ENCODE measurements around the gene RNF186. TPM values are rescaled to one million over a fixed set of nuclear protein-coding genes. Genes with fewer than 3 reads are reported as not detected.

RNF186 gene
- total RNA-seq, 4 donors from 2014 or later = 2.5 to 19.0 (median 10.4) TPM

- H3K27ac ChIP-seq = no peak overlapping the region
- DNase-seq = no peak
- TF ChIP-seq POLR2A (IDR thresholded peaks at IDR 0.05) = no peak
- no peak for TF ChIP-seq CTCF (IDR thresholded peaks at IDR 0.05)
- H3K9me3 ChIP-seq = no peaks in the 10 kb centered on the region
- peaks cover 0 to 29% (median 0%) of the 10 kb centered on the region in 3 donors for H3K36me3 ChIP-seq
- H3K4me3 ChIP-seq = no peak overlapping the region
- H3K4me1 ChIP-seq = no peaks in the 10 kb centered on the region
- H3K27me3 ChIP-seq = no peaks in the 10 kb centered on the region
Measured at GRCh38 chr1:19786988-19787423, 28.1 kb downstream of the RNF186 start.

- Histone ChIP-seq H3K4me1 (no peaks in the 10 kb centered on the region), H3K4me3 (no peak overlapping the region), H3K27ac (no peak overlapping the region), H3K9me3 (no peaks in the 10 kb centered on the region), H3K36me3 (peaks cover 0 to 19% (median 0%) of the 10 kb centered on the region in 3 donors), H3K27me3 (no peaks in the 10 kb centered on the region)
- no peak for TF ChIP-seq CTCF (IDR thresholded peaks at IDR 0.05)
- DNase-seq = no peak
Measured at GRCh38 chr1:19785660-19786059, 29.4 kb downstream of the RNF186 start.

- no peak for DNase-seq
- no peak for TF ChIP-seq CTCF (IDR thresholded peaks at IDR 0.05)
- no peak for TF ChIP-seq POLR2A (IDR thresholded peaks at IDR 0.05)
- Histone ChIP-seq H3K36me3 (peaks cover 0 to 37% (median 0%) of the 10 kb centered on the region in 3 donors), H3K27me3 (no peaks in the 10 kb centered on the region), H3K4me3 (no peak overlapping the region), H3K27ac (no peak overlapping the region), H3K4me1 (no peaks in the 10 kb centered on the region), H3K9me3 (no peaks in the 10 kb centered on the region)
Measured at GRCh38 chr1:19780267-19780877, 34.7 kb downstream of the RNF186 start.

GRCh38 chr1:19776933-19777332 is 38.1 kb downstream of the RNF186 start:
- no peak for TF ChIP-seq POLR2A (IDR thresholded peaks at IDR 0.05)
- TF ChIP-seq CTCF (IDR thresholded peaks at IDR 0.05) = no peak
- H3K4me1 ChIP-seq = no peaks in the 10 kb centered on the region
- peaks cover 0 to 44% (median 0%) of the 10 kb centered on the region in 3 donors for H3K36me3 ChIP-seq
- H3K27ac ChIP-seq = no peak overlapping the region
- DNase-seq = no peak
- no peaks in the 10 kb centered on the region for H3K9me3 ChIP-seq
- no peak overlapping the region for H3K4me3 ChIP-seq
- no peaks in the 10 kb centered on the region for H3K27me3 ChIP-seq

GRCh38 chr1:19776287-19776686 is 38.8 kb downstream of the RNF186 start:
- no peaks in the 10 kb centered on the region for H3K9me3 ChIP-seq
- H3K36me3 ChIP-seq = peaks cover 0 to 50% (median 0%) of the 10 kb centered on the region in 3 donors
- H3K27me3 ChIP-seq = no peaks in the 10 kb centered on the region
- H3K4me3 ChIP-seq = no peak overlapping the region
- DNase-seq = no peak
- no peak for TF ChIP-seq CTCF (IDR thresholded peaks at IDR 0.05)
- TF ChIP-seq POLR2A (IDR thresholded peaks at IDR 0.05) = no peak
- no peaks in the 10 kb centered on the region for H3K4me1 ChIP-seq
- no peak overlapping the region for H3K27ac ChIP-seq

Data from Peyer's patch (tissue), 4 donors.